D341Med (cell line): ENCODE data around the gene MYOM1.

Source experiments
- DNase-seq: peaks from one replicate; pipeline ENCODE4 v3.0.0; 2012; ENCODE audit warnings: low spot score

MYOM1 gene

DNA sequence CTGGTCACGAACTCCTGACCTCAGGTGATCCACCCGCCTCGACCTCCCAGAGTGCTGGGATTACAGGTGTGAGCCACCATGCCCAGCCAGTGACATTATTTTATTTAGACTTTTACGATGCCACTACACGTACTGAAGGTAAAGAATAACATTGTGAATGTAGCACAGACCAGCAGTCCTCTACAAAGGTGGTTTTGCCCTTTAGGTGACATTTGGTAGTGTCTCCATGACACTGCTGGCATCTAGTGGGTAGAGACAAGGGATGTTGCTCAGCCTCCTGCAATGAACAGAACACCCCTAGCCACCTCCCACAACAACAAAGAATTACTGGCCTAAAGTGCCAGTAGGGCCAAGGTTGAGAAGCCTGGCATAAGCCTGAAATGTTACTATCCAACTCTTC lies 69.5 kb downstream of the MYOM1 start:
- no peak for DNase-seq

DNA sequence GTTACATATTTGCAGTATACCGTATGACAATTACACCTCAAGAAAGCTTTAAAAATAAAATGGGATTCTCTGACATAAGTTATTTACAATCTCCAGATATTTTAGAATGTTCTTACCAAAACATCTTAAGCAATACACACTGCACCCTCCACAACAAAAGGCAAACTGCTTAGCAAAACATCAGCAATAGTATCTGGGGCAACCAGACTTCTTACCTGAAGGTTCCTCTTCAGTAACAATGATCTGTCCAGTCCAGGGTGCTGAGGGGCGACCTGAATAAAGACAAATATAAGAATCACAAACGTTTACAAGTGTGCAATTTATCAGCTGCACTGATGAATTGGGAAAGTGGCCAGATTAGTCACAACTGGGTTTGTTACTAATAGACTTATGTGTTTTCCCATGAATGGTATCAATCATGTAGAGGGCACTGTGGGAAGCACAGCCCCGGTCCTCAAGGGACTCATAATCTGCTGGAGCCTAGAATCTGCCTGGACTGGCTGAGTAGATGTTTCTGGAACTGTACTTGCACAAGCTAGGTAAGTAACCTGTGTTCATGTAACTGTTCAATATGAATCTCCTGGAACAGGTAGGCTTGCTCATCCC lies 70.7 kb downstream of the MYOM1 start:
- DNase-seq = peak; percentile 56

DNA sequence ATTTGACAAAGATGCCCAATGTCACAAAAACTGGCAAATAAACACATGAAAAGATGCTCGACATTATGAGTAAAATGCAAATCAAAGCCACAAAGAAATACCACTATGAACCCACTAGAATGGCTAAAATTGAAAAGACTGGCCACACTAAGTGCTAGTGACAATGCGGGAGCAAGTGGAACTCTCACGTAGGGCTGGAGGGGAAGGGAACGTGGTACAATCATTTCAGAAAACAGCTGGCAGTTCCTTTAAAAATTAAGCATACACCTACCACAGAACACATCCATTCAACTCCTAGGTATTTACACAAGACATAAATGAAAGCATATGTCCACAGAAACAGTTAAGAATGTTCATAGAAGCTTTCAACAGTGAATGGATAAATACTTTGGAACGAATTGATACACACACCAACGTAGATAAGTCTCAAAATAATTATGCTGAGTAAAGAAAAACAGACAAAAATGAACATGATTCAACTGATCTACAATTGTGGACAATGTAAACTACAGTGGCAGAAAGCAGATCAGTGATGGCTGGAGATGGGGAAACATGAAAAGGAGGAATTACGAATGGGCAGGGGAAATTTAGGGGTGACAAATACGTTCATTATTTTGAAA lies 71.7 kb downstream of the MYOM1 start:
- DNase-seq = no peak

DNA sequence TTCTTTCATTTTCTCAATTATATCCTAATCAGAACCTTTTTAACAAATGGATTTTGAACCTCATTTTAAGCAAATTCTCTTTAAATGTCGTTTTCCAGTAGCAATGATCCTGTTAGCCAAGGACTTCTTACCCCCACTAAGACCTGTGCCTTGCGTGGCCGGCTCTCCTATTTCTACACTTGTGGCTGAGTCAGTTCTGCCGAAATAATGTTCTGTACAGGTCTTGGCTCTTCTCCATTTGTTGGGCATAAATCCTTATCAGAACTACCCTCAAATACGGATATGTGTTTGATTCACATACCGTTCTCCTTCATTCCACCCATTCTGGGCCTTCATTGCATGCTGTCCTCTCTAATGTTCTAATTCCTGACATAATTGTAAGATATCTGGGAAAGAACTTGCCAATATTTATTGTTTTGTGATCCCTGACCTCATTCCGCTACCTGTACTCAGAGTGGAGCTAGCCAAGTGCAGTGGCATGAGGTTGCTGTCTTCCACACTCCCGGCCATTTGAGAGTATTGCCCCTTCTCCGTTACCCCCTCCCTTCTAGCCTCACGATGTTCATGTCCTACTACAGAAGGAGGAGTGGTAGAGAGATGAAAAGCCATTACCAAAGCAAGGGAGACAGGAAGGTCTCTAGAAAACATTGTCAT lies 78.7 kb downstream of the MYOM1 start:
- no peak for DNase-seq

DNA sequence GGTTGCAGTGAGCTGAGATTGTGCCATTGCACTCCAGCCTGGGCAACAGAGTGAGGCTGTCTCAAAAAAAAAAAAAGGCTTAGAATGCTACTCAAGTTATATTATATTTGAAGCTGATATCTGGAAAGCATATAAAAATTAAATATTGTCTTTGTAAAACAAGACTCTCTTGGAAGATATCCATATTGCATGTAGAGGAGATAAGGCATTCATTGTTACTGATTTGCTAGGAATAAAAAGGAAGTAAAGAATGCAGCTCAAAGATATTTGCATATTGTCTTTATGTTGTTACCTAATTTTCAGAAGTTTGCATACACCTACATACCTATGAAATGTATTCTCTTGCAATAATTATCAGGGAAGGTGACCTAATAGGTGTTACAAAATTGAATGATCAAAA lies 79.4 kb downstream of the MYOM1 start:
- DNase-seq = no peak

DNA sequence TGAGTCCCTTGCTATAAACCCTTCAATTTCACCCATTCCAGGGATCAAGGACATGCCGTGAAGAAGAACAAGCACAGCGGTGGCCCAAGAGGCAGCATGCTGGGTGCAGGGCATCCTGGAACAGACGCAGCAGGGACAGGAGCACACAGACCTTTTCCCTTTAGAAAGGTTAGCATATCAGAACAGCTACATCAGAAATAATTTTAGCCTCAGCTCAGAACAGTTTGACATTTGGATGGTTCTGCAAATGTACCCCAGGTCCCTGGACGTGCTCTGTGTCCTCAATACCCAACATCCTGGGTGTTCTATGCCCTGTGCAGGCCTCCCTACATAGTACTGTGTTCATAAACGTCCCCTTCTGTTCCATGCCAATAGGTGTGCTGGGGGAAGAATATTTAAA lies 80.4 kb downstream of the MYOM1 start:
- DNase-seq = no peak

DNA sequence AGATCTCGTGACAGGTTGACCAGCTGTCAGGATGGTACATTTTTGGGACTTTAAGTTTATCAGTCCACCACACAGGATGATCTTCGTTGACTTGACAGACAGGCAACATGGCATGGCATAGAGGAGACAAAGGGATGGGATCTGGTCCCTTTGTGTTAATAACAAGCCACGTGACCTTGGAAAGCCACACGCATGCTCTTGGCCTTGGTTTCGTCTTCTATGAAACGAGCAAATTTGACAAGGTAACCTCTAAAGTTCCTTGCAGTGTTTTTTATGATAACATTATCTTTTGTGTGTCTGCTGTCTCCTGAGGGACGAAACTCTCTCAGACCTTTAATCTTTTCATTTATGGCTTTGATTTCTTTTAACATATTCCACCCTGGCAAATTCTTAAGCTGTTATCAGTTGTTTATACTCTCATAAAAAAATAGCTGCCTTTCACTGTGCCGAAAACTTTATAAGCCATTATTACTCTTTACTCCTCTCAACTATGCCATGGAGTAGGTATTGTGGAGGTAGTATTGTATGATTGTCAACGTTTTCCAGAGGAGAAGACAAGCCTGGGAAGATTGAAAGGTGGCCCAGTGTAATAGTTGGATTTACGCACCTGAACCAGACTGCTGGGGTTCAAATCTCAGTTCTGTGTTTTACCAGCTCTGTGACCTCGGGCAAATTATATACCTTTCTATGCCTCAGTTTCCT lies 81.3 kb downstream of the MYOM1 start:
- DNase-seq = no peak

DNA sequence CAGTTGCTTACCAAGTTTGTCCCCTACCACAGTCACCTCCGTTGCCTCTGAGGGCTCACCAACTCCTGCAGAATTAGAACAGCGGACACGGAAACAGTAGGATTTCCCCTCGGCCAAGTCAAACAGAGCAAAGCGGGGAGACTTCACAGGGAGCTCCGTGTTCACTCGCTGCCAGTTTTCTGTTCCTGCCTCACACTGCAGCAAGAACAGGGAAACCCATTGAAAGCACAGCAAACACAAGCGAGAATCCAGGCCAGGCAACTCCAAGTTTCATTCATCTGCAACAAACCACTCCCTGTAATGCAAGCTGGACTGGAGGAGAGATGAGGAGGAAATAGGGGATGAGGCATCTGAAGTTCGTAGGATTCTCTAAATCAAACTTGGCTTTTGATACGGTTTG lies 84.2 kb downstream of the MYOM1 start:
- no peak for DNase-seq

DNA sequence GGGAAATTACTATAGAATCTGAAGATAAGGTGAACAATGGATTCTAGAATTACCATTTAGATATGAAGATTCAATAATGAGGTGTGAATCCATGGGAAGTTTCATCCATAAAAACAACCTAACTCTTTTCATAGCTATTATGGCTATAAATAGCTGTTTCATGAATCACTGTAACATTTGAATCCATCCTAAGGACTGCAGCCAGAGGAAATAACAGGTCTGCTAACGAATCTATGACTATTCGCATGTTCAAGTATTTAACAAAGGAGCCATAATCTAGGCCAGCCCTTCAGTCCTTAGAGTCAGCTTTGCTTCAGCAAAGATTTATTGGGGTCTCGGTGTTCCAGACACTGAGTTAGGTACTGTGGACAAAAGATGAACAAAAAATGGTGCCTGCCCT lies 87.1 kb downstream of the MYOM1 start:
- DNase-seq = no peak

DNA sequence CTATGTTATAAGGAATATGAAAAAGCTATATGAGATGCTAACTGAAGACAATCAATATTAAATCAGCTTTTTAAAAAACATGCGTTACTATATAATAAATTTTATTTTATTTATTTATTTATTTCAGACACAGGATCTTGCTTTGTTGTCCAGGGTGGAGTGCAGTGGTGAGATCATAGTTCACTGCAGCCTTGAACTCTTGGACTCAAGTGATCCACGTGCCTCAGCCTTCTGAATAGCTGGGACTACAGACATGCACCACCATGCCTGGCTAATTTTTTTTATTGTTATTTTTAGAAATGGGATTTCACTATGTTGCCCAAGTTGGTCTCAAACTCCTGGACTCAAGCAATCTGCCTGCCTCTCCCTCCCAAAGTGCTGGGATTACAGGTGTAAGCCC lies 89.4 kb downstream of the MYOM1 start:
- no peak for DNase-seq

DNA sequence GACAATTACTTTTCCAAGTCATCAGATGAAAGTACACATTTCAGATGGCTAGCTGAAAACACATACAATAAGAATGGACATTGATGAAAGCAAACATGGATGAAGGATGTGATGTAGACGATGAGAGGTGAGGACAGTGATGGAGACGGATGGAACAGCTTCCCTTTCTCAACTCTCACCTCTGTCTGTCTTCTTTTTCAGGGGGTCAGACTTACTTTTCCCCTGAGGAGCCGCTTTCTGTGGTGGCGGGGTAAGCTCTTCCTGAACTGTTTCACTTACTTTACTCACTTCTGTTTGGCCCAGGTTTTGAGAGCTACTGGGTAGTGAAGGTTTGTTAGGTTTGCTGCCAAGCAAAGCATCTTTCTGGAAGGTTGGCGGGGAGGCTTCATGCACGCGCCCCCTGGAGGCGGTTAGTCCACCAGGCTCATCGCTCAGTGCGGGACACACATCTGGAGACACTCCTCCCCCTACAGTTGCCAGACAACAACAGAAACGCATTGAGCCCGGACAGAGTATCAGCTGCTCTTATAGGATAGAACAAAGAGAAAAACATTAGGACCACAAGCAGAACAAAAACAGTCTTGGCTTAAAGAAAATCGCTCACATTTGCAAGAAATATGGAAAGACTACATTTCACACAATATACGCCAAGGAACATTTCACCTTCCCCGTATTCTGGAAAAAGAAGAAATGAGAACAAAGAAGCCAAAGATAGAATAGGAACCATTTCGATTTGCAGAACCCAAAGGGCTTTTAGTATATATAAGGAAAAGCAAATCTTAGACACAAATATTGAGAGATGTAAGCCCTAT lies 90.5 kb downstream of the MYOM1 start:
- DNase-seq = peak; percentile 90

DNA sequence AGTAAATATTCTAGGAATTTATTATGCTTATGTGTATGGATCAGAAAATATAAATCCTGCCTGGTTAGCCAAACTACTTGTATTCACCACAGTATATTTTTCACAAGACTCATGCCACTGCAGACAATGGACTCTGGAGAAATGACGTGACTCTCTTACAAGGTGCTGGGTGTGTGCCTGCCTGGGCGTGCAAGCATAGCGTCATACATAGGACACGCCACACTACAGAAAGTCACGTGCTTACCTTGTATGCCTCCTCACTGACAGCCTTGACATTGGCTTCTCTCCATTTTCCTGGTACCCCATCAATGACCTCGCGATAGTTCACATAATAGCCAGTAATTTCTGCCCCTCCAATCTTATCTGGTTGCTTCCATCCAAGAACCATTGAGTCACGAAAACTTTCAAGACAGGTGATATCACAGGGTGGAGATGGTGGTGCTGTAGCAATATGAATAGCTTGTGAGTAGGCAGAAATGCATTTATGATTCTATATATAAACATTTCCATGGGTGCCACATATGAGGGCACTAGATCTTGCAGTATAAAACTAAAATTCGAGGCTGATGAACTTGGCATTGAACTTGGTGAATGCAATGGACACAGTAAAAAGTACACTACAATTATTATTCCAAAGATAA lies 93.2 kb downstream of the MYOM1 start:
- DNase-seq = no peak

DNA sequence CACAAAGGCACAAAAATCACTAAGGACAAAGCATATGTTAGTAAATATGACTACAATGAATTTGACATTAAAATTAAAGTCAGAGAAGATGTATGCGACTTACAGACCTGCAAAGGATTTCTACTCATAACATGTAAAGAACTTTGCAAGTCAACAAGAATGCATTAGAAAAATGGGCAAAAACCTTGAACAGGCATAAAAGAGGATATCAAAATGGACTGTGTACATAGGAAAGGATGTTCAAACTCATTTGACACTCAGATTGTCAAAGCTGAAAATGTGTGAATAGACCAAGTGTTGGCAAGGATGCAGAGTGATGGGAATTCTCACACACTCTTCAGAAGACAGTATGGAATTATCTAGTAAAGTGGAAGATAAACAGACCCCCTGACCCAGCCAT lies 94.9 kb downstream of the MYOM1 start:
- no peak for DNase-seq

DNA sequence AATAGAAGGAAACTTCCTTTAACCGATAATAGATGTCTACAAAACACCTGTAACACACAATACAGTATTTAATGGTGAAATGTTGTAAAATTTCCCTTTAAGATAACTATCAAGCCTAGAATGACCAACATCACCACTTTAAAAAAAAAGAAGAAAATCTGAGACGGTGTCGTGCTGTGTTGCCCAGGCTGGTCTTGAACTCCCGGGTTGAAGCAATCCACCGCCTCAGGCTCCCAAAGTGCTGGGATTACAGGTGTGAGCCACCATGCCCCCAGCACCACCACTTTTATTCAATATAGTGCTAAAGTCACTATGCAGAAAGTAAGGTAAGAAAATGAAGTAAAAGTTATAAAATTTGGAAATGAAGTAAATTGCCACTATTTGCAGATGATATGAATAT lies 96.9 kb downstream of the MYOM1 start:
- no peak for DNase-seq

DNA sequence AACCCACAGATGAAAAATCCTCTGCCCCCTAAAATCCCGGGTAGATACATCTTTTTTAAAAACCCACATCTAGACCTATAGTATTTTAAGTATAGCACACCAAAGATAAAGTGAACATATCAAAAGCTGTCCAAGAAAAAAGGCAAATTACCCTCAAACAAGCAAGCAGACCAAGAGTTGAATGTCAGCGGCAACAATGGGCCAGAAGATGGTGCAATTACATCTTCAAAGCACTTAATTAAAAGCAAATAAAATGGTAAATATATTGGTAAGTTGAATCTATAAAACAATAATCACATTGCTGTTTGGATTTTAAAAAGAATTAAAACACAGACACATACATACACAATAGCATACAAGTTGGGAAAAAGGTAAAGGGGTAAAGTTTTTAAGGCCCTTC lies 98.5 kb downstream of the MYOM1 start:
- no peak for DNase-seq

DNA sequence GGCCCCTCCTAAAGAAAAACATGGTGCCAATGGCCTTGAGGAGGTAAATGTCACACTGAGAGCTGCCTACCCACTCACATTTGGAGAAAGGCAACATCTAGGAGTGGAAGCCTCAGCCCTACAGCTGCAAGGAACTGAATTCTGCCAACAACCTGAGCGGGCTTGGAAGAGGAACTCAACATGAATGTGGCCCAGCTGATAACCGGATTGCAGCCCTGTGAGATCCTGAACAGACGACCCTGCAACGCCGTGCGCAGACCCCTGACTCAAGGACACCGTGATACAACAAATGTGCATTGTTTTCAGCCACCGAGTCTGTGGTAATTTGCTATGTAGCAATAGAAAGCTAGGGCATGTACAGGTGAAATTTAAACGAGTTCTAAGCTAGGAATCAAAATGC lies 99.4 kb downstream of the MYOM1 start:
- no peak for DNase-seq

DNA sequence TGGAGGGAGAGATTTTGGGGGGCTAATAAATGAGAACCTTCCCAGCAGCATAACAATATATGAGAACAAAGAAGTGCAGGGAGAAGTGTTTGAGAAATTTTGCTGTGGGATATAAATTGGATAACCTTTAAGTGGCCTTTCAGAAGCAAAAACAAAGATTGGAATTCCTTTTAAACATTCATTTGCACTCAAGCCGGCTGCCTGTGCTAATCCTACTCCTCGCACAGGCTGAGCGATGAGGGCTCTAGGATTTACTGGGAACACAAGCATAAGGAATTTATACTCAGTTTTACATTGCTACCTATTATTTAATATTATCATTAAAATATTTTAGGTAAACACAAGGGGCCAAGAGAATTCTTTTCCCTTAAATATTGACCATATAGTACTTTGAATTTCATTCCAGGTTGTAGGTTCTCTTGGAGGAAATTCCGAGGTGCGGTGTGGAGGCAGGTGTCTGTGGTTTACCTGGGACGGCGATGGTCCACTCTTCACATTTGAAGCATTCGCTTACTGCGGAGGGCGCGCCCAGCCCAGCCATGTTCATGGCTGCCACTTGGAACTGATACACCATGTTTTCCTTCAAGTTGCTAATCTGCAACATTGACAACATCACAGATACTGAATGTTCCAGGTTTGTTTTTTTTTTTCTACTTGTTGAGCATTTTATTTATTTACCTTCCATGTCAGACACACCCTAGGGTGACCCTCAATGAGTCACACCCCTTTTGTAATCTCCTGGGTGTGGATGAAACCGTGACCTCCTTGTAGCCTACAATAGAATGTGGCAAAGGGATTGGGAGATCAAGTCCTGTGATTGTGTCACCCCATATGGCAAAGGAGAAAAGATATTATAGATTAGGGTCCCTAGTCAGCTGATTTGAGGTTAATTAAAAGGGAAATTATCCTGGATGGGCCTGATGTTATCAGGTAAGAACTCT lies 100.1 kb downstream of the MYOM1 start:
- no peak for DNase-seq

DNA sequence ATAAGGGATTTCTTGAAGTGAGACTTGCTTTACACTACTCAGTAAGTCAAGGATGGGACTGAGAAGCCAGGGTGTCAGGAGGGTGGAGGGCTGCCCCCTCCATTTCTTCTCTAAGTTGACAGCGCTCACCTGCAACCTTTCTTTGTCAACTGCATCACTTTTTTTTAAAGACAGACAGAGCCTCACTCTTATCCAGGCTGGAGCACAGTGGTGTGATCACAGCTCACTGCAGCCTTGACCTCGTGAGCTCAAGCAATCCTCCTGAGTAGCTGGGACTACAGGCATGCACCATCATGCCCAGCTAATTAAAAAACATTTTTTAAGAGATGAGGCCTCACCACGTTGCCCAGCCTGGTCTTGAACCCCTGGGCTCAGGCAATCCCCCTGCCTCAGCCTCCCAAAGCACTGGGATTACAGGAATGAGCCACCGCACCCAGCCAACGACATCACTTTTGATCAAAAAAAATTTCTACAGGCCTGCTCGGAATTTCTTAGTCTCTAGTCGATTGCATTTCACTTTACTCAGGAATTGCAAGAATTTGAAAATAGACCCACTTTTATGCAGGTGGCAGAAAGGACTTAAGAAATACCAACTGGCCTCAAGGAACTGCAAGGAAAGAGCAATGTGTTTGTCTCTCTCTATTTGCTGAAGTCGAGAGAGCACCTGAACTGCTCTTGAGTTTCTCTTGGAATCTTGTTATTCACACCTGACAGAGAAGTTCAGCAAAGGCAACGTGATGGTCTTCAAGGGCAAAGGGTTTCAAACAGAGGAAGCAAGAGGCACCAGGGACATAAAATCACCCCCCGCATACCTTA lies 101.4 kb downstream of the MYOM1 start:
- no peak for DNase-seq

DNA sequence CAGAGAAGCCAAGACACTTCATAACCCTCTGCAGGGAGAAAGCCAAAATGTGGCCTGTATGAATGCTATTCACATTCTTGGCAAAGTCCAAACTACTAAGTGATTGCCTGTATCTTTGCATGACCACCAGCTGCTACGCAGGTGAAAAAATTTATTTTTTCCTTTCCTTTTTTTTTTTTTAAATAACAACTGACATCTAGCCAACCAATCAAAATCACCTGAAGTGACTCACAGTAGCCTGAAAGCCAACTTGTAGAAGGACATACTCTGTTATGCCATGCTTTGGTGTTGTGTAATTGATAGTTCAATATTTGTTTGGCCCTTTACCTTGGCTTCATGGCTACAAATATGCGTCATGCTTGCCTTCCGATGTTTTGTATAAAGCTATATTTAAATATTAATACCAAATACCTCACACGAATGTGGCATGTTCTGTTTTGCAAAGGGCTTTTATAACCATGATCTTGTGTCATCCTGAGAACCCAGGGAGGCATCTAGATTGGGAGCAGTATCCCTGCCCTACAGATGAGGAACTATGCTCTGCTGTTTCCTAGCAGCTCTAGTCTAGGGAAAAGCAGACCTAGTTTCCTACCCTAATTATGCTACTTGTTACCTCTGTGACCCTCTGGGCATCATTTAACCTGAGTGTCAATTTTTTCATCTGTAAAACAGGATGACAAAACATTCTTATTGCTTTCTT lies 102.1 kb downstream of the MYOM1 start:
- DNase-seq = no peak
